Osteocyte (in vitro differentiated cells): ENCODE results near the gene SLC27A1. TPM values are rescaled to one million over a fixed set of nuclear protein-coding genes. Genes with fewer than 3 reads are reported as not detected.

ENCODE experiments used
- DNase-seq: peaks from one replicate; pipeline ENCODE4 v3.0.0; 2021; ENCODE audit warnings: mixed read lengths; ENCODE audit not compliant: unreplicated experiment; ENCODE audit errors: extremely low spot score
- H3K27ac Mint-ChIP-seq: one replicate; pipeline ENCODE4 v1.8.0; 2021; ENCODE audit warnings: mild to moderate bottlenecking, mixed read lengths; ENCODE audit not compliant: unreplicated experiment
- H3K27me3 Mint-ChIP-seq: one replicate; pipeline ENCODE4 v1.8.0; 2021; ENCODE audit warnings: mixed read lengths; ENCODE audit not compliant: unreplicated experiment
- H3K36me3 Mint-ChIP-seq: one replicate; pipeline ENCODE4 v1.8.0; 2021; ENCODE audit warnings: mixed read lengths; ENCODE audit not compliant: unreplicated experiment
- H3K4me1 Mint-ChIP-seq: one replicate; pipeline ENCODE4 v1.8.0; 2021; ENCODE audit warnings: mixed read lengths; ENCODE audit not compliant: unreplicated experiment
- H3K4me3 Mint-ChIP-seq: one replicate; pipeline ENCODE4 v1.8.0; 2021; ENCODE audit warnings: mild to moderate bottlenecking, moderate library complexity, mixed read lengths; ENCODE audit not compliant: unreplicated experiment
- H3K9me3 Mint-ChIP-seq: one replicate; pipeline ENCODE4 v1.8.0; 2021; ENCODE audit warnings: mixed read lengths; ENCODE audit not compliant: unreplicated experiment
- CTCF ChIP-seq: fragments of 200-600 bp; sonication (generic); IDR thresholded peaks from 2 replicates; pipeline ENCODE4 v1.5.0; 2021; ENCODE audit warnings: antibody characterized with exemption, mild to moderate bottlenecking, moderate library complexity
- total RNA-seq: library from RNA; stranded (reverse); gene quantifications from 2 replicates; pipeline ENCODE4 v1.2.1, GENCODE V29; 2021

The SLC27A1 gene
- total RNA-seq, 1 donor from 2014 or later = 12.5 TPM

GRCh38 chr19:17481986-17482385 lies 11.7 kb downstream of the SLC27A1 start:
- H3K4me1 Mint-ChIP-seq = peaks cover 19% of the 10 kb centered on the region
- H3K36me3 Mint-ChIP-seq = no peaks in the 10 kb centered on the region
- H3K27ac Mint-ChIP-seq = no peak overlapping the region
- no peaks in the 10 kb centered on the region for H3K9me3 Mint-ChIP-seq
- H3K4me3 Mint-ChIP-seq = no peak overlapping the region
- TF ChIP-seq CTCF = no peak
- no peaks in the 10 kb centered on the region for H3K27me3 Mint-ChIP-seq
- no peak for DNase-seq

GRCh38 chr19:17482877-17483604 lies 12.7 kb downstream of the SLC27A1 start:
- no peak for TF ChIP-seq CTCF
- H3K4me1 Mint-ChIP-seq = peaks cover 16% of the 10 kb centered on the region
- no peak overlapping the region for H3K4me3 Mint-ChIP-seq
- H3K9me3 Mint-ChIP-seq = no peaks in the 10 kb centered on the region
- DNase-seq = no peak
- no peak overlapping the region for H3K27ac Mint-ChIP-seq
- no peaks in the 10 kb centered on the region for H3K27me3 Mint-ChIP-seq
- no peaks in the 10 kb centered on the region for H3K36me3 Mint-ChIP-seq

GRCh38 chr19:17483605-17484002 lies 13.3 kb downstream of the SLC27A1 start:
- H3K9me3 Mint-ChIP-seq = no peaks in the 10 kb centered on the region
- DNase-seq = no peak
- peaks cover 4% of the 10 kb centered on the region for H3K36me3 Mint-ChIP-seq
- no peak overlapping the region for H3K27ac Mint-ChIP-seq
- no peak for TF ChIP-seq CTCF
- no peak overlapping the region for H3K4me3 Mint-ChIP-seq
- H3K4me1 Mint-ChIP-seq = peaks cover 19% of the 10 kb centered on the region
- no peaks in the 10 kb centered on the region for H3K27me3 Mint-ChIP-seq

- DNase-seq = no peak
- H3K36me3 Mint-ChIP-seq = peaks cover 4% of the 10 kb centered on the region
- TF ChIP-seq CTCF = no peak
- H3K27me3 Mint-ChIP-seq = no peaks in the 10 kb centered on the region
- peaks cover 8% of the 10 kb centered on the region for H3K4me1 Mint-ChIP-seq
- H3K9me3 Mint-ChIP-seq = no peaks in the 10 kb centered on the region
- no peak overlapping the region for H3K4me3 Mint-ChIP-seq
- no peak overlapping the region for H3K27ac Mint-ChIP-seq
Measured at GRCh38 chr19:17484520-17485185, 14.3 kb downstream of the SLC27A1 start.

- DNase-seq = no peak
- no peak for TF ChIP-seq CTCF
- no peaks in the 10 kb centered on the region for H3K9me3 Mint-ChIP-seq
- no peak overlapping the region for H3K4me3 Mint-ChIP-seq
- H3K27me3 Mint-ChIP-seq = no peaks in the 10 kb centered on the region
- H3K36me3 Mint-ChIP-seq = peaks cover 4% of the 10 kb centered on the region
- peaks cover 4% of the 10 kb centered on the region for H3K4me1 Mint-ChIP-seq
- H3K27ac Mint-ChIP-seq = no peak overlapping the region
Measured at GRCh38 chr19:17486545-17487240, 16.4 kb downstream of the SLC27A1 start.
